ENCODE measurements around the gene CTSF.

CTSF gene

DNA sequence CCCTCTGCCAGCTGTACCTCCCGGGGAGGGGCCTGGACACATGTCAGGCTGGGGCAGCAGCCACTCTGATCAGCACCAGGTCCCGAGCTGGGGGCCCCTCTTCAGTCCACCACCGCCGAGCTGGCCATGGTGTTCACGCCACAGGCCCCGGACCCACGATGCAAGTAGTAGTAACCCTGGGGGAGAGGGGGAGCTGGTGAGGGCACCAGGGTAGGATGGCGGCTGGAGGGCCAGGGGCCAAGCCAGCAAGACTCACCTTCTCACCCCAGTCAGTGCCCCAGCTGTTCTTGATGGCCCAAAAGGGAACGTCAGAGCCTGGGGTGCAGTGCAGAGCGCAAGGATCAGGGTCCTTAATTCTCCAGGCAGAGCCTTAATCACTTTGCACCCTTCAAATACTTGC is 4.6 kb downstream of the CTSF start:
- H3K9me2 ChIP-seq (replicated peaks; ENCODE audit: insufficient read depth, low read length), result no peaks in the 10 kb centered on the region
- no peak overlapping the region for H3K4me2 ChIP-seq (ENCODE audit: low read depth, low read length, poor library complexity, severe bottlenecking)
- no peaks in the 10 kb centered on the region for H3K36me3 ChIP-seq (ENCODE audit: low read length)
- no peaks in the 10 kb centered on the region for H3K9me3 ChIP-seq (ENCODE audit: insufficient read depth, low read length)
- H3K9ac ChIP-seq (ENCODE audit: low read length), result no peak overlapping the region
- TF ChIP-seq, protein P1, sequence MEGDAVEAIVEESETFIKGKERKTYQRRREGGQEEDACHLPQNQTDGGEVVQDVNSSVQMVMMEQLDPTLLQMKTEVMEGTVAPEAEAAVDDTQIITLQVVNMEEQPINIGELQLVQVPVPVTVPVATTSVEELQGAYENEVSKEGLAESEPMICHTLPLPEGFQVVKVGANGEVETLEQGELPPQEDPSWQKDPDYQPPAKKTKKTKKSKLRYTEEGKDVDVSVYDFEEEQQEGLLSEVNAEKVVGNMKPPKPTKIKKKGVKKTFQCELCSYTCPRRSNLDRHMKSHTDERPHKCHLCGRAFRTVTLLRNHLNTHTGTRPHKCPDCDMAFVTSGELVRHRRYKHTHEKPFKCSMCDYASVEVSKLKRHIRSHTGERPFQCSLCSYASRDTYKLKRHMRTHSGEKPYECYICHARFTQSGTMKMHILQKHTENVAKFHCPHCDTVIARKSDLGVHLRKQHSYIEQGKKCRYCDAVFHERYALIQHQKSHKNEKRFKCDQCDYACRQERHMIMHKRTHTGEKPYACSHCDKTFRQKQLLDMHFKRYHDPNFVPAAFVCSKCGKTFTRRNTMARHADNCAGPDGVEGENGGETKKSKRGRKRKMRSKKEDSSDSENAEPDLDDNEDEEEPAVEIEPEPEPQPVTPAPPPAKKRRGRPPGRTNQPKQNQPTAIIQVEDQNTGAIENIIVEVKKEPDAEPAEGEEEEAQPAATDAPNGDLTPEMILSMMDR (IDR thresholded peaks at IDR 0.05; ENCODE audit: insufficient read depth, low read length, poor library complexity, severe bottlenecking), result no peak
- TF ChIP-seq EZH2phosphoT487 (conservative IDR thresholded peaks at IDR 0.05; ENCODE audit: low read length), result no peak
- H2AFZ ChIP-seq (ENCODE audit: low read depth, low read length, severe bottlenecking), result no peak overlapping the region
- H3K27me3 ChIP-seq (ENCODE audit: low read length), result no peaks in the 10 kb centered on the region
- H3K27ac ChIP-seq (ENCODE audit: low read depth, low read length), result no peak overlapping the region
- no peaks in the 10 kb centered on the region for H3F3A ChIP-seq (ENCODE audit: insufficient read depth)
- no peaks in the 10 kb centered on the region for H3K79me2 ChIP-seq (ENCODE audit: insufficient read depth, low read length)
- H3K4me3 ChIP-seq (ENCODE audit: insufficient read depth, low read length, poor library complexity, severe bottlenecking), result no peak overlapping the region
- no peaks in the 10 kb centered on the region for H4K20me1 ChIP-seq (ENCODE audit: low read depth, low read length)

DNA sequence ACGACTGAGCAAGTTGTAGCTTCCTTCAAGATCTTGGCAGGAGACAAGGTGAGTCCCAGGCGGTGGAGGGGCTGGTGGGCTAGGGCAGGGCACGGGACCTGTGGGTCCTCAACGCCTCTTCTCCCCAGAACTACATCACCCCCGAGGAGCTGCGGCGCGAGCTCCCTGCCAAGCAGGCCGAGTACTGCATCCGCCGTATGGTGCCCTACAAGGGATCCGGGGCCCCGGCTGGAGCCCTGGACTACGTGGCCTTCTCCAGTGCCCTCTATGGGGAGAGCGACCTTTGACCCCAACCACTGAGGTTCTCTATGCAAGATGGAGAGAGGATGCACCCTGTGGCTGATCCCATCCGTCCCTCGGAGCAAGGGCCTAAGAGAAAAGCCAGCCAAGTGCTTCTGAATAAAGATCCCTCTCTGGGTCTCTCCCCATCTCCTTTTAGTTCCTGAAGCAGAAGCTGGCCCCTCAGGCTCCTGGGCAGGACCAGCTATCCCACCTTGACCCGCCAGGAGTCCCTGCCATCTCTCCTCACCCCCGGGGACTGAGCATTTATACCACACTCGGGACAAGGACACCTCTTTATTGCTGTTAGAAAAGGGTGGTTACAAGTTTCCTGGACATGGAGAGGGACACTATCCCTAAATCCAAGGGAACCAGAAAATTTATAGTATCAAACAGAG is 5.4 kb downstream of the CTSF start:
- no peaks in the 10 kb centered on the region for H4K20me1 ChIP-seq (ENCODE audit: low read depth, low read length)
- H3F3A ChIP-seq (ENCODE audit: insufficient read depth), result no peaks in the 10 kb centered on the region
- H3K9ac ChIP-seq (ENCODE audit: low read length), result no peak overlapping the region
- TF ChIP-seq, protein P1 (IDR thresholded peaks at IDR 0.05; ENCODE audit: insufficient read depth, low read length, poor library complexity, severe bottlenecking), result no peak
- TF ChIP-seq EZH2phosphoT487 (conservative IDR thresholded peaks at IDR 0.05; ENCODE audit: low read length), result no peak
- H3K4me3 ChIP-seq (ENCODE audit: insufficient read depth, low read length, poor library complexity, severe bottlenecking), result no peak overlapping the region
- H3K36me3 ChIP-seq (ENCODE audit: low read length), result no peaks in the 10 kb centered on the region
- H3K79me2 ChIP-seq (ENCODE audit: insufficient read depth, low read length), result no peaks in the 10 kb centered on the region
- H3K9me3 ChIP-seq (ENCODE audit: insufficient read depth, low read length), result no peaks in the 10 kb centered on the region
- no peak overlapping the region for H3K4me2 ChIP-seq (ENCODE audit: low read depth, low read length, poor library complexity, severe bottlenecking)
- H3K9me2 ChIP-seq (replicated peaks; ENCODE audit: insufficient read depth, low read length), result no peaks in the 10 kb centered on the region
- no peak overlapping the region for H2AFZ ChIP-seq (ENCODE audit: low read depth, low read length, severe bottlenecking)
- no peak overlapping the region for H3K27ac ChIP-seq (ENCODE audit: low read depth, low read length)
- no peaks in the 10 kb centered on the region for H3K27me3 ChIP-seq (ENCODE audit: low read length)

DNA sequence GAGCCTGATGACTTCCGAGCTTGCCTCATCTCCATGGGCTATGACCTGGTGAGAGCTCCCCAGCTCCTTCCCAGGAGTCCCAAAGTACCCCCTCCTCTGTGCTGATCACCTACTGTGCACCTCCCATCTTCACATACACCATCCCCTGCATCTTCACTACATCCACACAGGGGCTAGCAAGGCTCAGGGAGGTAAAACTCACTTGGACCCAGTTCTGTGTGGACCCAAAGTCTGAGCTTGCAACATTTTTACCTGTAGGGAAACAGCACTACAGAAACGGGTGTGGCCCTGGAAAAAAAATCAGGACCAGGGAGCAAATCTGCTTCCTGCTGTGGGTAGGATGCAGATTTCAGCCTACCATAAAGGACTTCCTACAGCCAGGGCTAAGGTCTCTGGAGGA is 6.1 kb downstream of the CTSF start:
- H3K36me3 ChIP-seq (ENCODE audit: low read length), result no peaks in the 10 kb centered on the region
- H4K20me1 ChIP-seq (ENCODE audit: low read depth, low read length), result no peaks in the 10 kb centered on the region
- H3K9me2 ChIP-seq (replicated peaks; ENCODE audit: insufficient read depth, low read length), result no peaks in the 10 kb centered on the region
- H3K9me3 ChIP-seq (ENCODE audit: insufficient read depth, low read length), result no peaks in the 10 kb centered on the region
- no peaks in the 10 kb centered on the region for H3F3A ChIP-seq (ENCODE audit: insufficient read depth)
- H3K79me2 ChIP-seq (ENCODE audit: insufficient read depth, low read length), result no peaks in the 10 kb centered on the region
- TF ChIP-seq, protein P1 (IDR thresholded peaks at IDR 0.05; ENCODE audit: insufficient read depth, low read length, poor library complexity, severe bottlenecking), result no peak
- TF ChIP-seq EZH2phosphoT487 (conservative IDR thresholded peaks at IDR 0.05; ENCODE audit: low read length), result no peak
- no peak overlapping the region for H3K4me2 ChIP-seq (ENCODE audit: low read depth, low read length, poor library complexity, severe bottlenecking)
- no peaks in the 10 kb centered on the region for H3K27me3 ChIP-seq (ENCODE audit: low read length)
- no peak overlapping the region for H3K27ac ChIP-seq (ENCODE audit: low read depth, low read length)
- H3K9ac ChIP-seq (ENCODE audit: low read length), result no peak overlapping the region
- H3K4me3 ChIP-seq (ENCODE audit: insufficient read depth, low read length, poor library complexity, severe bottlenecking), result no peak overlapping the region
- H2AFZ ChIP-seq (ENCODE audit: low read depth, low read length, severe bottlenecking), result no peak overlapping the region
